ENCODE measurements around the gene GANC.
"Not testable (repeated sequence)": the region's sequence is repeated elsewhere in the genome, so short reads cannot be mapped to it uniquely, and the experiment has no call there.

GANC gene

DNA sequence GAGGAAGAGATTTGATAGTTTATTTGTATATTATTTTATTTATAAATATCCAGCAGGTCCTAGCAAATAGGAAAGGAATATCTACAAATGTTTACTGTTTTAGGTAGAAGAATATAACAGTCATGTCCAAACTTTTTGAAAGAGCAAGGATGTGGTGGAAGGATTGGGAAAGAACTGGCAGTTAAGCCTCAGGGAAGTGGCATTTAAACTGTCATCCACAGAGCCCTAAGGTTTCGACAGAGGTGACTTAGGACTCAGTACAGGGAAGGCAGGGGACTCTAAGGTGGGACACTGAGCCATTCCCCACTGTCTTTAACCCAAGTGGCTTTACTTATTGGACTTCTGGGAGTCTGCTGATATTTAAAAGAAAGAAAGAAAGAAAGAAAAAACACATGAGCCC is 12.0 kb downstream of the GANC start:
- no peak for DNase-seq

DNA sequence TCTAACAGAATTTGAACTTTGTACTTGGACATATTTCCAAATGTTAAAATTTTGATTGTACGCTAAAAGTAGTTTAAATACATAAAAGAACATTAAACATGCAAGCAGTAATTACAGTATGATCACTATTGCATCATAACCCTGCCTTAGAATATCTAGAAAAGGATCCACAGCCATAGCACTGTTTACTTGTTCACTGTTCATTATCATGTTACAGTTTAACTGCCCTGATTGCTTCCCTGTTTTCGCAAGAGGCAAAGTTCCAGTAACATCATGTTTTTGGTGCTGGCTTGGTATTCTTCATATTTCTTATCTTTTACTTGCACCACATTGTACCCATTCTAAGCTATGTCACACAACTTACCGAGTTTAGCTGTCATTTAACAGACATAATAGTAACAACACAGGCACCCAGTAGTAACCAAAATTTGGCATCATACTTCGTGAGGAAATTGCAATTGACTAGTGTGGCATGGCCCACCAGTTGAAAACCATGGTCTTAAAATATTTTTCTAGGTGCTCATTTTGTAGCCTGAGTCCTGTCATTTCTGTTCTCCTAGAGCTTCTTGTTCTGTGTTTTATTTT is 13.5 kb downstream of the GANC start:
- DNase-seq: no peak

DNA sequence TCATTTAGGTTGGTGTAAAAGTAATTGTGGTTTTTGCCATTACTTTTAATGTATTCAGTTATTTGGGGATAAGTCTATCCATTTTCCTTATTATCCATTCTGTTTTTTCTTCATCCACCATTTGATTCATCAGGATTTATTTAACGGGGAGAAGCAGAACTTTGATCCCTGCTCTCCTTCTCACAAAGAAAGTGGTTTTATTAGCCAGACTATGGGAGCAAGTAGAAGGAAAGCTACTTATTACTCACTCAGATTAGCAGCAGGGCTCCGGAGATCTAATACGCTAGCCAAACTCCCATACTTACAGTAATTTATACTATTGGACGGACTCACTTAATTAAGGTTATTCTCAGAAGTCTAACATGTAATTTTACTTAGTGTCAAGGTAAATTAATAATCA is 14.9 kb downstream of the GANC start:
- DNase-seq: no peak

- DNase-seq: no peak
Measured at GRCh38 chr15:42289166-42289565, 16.2 kb downstream of the GANC start.

DNA sequence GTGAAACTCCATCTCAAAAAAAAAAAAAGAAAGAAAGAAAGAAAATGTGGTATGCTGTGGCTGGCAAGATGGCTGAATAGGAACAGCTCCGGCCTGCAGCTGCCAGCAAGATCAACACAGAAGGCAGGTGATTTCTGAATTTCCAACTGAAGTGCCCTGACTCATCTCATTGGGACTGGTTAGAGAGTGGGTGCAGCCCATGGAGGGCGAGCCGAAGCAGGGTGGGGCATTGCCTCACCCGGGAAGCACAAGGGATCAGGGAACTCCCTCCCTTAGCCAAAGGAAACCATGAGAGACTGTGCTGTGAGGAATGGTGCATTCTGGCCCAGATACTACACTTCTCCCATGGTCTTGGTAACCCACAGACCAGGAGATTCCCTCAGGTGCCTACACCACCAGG is 28.0 kb downstream of the GANC start:
- DNase-seq: not testable (repeated sequence)

DNA sequence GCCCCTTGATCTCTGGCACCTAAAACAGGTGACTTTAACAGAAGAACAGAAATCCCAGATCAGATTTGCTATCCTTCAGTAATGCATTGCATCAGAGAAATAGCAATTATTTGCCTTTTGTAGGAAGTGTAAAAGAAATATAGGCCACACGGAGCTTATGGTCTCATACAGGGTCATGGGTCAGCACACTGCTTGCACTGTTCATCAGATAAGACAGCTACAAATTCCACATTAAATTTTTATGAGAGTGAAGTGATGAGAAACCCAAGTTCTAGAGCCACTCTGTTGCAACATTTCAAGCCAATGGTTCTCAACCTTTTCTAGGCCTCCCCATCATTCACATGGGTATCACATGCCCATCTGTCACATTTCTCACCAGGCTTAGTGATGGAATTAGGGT is 33.7 kb downstream of the GANC start:
- DNase-seq: no peak

GRCh38 chr15:42313463-42313862 is 40.5 kb downstream of the GANC start:
- DNase-seq: no peak

DNA sequence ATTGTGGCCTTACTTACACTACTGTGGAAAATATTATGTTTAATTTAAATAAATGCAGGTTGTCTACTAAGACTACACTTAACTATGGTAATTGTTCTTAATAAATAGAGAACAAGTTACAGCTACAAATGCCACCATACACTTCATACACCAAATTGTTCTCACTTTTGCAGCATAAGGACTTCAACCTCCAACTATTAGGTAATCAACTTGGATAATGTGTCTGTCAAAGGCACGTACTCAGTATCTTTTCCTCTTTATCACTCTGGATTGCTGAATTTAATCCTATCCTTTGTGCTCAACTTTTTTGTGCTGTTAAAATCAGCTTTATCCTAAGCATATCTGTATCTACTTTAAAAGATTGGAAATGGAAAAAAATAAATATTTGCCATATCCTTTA is 41.8 kb downstream of the GANC start:
- no peak for DNase-seq

- DNase-seq: no peak
Measured at GRCh38 chr15:42315521-42315920, 42.5 kb downstream of the GANC start.

GRCh38 chr15:42316282-42316805 is 43.3 kb downstream of the GANC start:
- DNase-seq: not testable (repeated sequence)

DNA sequence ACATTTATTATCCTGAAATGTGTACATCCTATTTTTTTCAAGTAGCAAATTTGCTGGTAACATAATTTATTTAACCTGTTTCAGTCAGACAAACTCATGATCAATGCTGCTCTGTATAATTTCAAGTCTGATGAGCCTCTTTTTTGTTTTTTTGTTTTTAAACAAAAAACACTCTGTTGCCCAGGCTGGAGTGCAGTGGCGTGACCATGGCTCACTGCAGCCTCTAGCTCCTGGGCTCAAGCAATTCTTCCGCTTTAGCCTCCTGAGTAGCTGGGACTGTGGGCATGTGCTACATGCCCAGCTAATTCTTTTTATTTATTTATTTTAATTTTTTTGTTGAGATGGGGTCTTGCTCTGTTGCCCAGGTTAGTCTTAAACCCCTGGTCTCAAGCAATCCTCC is 46.2 kb downstream of the GANC start:
- DNase-seq: no peak

- DNase-seq: no peak
Measured at GRCh38 chr15:42324308-42324707, 51.3 kb downstream of the GANC start.

DNA sequence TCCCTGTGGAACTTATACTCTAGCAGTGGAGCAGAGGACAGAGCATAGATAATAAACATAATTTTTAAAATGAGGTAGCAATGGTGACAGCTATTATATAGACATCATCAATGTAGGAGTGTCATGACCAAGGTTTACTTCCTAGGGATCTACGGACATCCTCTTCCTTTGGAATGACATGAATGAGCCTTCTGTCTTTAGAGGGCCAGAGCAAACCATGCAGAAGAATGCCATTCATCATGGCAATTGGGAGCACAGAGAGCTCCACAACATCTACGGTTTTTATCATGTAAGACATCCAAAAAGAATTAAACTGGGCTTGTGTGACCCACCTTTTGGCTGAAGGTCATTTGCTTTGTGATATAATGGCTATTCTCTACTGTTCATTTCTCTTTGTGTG is 56.2 kb downstream of the GANC start:
- no peak for DNase-seq

DNA sequence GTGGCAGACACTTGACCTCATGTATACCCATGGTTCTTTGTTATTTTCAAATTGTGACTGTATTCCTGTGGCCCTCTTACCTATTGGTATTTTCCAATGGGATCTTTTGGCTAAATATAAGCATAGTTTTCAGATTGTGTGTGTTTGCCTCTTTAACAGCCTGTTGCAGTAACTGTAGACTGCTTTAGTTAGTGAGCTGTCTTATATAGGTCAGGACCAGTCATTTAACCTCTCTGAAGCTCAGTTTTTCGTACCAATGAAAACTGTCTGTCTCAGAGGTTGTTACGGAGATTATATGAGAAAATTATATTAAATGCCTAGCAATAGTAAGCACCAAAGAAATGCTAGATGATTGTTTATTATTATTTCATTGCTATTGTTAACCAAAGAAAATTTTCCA is 57.0 kb downstream of the GANC start:
- no peak for DNase-seq

- DNase-seq: no peak
Measured at GRCh38 chr15:42331235-42331634, 58.2 kb downstream of the GANC start.

DNA sequence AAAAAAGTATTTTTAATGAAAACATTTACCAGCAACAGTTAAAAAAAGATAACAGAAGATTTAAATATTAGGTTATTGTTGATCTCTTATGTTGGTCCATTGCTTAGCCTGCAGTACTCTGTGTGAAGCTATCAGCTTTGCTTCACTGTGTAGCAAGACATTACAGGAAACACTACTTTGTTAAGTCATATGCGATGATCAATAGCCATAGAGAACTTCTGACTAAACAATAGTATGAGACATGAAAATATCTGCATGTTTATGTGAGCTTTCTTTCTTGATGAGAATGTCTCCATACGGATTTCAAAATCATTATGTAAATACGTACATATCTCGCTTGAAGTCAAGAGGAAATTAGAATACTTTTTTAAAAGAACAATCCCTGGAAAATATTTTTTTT is 59.3 kb downstream of the GANC start:
- no peak for DNase-seq

- DNase-seq: no peak
Measured at GRCh38 chr15:42335074-42335473, 62.1 kb downstream of the GANC start.

DNA sequence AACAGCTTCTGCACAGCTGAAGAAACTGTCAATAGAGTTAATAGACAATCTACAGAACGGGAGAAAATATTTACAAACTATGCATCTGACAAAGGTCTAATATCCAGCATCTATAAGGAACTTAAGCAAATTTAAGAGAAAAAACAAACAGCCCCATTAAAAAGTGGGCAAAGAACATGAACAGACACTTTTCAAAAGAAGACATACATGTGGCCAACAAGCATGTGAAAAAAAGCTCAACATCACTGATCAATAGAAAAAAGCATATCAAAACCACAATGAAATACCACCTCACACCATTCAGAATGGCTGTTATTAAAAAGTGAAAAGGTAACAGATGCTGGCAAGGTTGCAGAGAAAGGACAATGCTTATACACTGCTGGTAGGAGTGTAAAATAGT is 63.6 kb downstream of the GANC start:
- not testable (repeated sequence) for DNase-seq

DNA sequence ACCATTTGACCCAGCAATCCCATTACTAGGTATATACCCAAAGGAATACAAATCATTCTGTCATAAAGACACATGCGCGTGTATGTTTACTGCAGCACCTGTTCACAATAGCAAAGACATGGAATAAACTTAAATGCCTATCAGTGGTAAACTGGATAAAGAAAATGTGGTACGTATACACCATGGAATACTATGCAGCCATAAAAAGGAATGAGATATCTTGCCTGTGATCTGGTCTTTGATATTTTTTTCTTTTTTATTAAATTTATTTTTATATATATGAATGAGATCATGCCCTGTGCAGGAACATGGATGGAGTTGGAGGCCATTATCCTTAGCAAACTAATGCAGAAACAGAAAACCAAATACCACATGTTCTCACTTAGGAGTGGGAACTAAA is 64.1 kb downstream of the GANC start:
- DNase-seq: not testable (repeated sequence)

- no peak for DNase-seq
Measured at GRCh38 chr15:42338500-42338899, 65.5 kb downstream of the GANC start.

- DNase-seq: no peak
Measured at GRCh38 chr15:42343596-42344232, 70.7 kb downstream of the GANC start.

DNA sequence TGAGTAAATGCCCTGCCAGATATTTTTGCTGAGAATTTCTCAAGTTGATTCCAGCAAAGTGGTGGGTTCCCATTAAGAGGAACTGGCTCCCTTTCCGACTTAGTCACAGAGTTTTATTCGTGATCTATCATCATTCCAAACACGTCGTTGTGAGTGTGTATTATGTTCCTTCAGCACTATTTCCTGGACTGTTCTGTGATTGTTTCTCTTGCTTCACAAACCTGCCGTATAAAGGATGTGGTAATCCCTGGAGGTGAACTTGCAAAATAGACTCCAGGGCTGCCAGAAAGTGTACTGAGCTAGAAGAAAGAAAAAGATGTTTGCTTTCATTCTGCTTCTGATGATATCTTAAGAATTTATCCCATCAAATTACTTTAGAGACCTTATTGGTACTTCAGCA is 71.8 kb downstream of the GANC start:
- no peak for DNase-seq

DNA sequence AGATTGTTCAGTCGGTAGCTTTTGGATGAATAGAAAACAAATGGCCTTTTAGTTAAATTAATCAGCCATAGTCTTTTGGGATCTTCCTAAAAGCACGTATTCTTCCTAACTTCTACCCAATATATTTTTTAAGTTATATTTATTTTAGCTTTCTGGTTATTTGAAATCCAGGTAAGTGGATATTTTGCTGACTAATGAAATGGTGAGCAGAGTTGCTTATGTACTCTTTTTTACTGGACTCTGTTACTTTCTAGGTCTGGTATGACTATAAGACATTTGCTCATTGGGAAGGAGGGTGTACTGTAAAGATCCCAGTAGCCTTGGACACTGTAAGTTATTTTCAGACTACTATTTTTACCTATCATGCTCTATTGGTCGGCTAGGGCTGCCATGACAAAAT is 72.5 kb downstream of the GANC start:
- DNase-seq: no peak

GRCh38 chr15:42348083-42348482 is 75.1 kb downstream of the GANC start:
- no peak for DNase-seq

DNA sequence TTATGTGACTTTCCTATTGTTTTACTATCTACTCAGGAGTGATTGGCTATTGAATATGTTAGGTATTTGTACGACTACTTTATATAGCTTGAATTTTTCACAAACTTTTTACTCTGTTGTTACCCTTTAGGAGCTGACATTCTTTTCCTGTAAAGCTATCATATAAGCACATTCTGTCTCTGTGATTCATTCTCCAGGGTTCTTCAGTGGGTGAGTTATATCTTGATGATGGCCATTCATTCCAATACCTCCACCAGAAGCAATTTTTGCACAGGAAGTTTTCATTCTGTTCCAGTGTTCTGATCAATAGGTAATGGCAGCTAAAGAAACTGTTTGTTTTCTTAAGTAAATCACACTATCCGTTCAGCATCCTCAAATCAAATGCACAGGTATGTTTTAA is 76.2 kb downstream of the GANC start:
- no peak for DNase-seq
